Ectodermal cell (in vitro differentiated cells): Measurements from ENCODE around the gene SUN2.
A peak's percentile ranks its signal among the peaks of the same experiment; 100 is the strongest.

Experiments
- H3K27ac ChIP-seq: 2 replicates; pipeline ENCODE4 v1.7.0; 2013; ENCODE audit warnings: mild to moderate bottlenecking, low read depth, low read length; ENCODE audit not compliant: insufficient read depth, poor library complexity, severe bottlenecking
- H3K27me3 ChIP-seq: 2 replicates; pipeline ENCODE4 v1.7.0; 2013; ENCODE audit warnings: mild to moderate bottlenecking, low read length; ENCODE audit not compliant: insufficient read depth, control insufficient read depth, poor library complexity, severe bottlenecking
- H3K36me3 ChIP-seq: one replicate; pipeline ENCODE4 v1.7.0; 2013; ENCODE audit warnings: low read length; ENCODE audit not compliant: control insufficient read depth, insufficient read depth
- H3K4me1 ChIP-seq: one replicate; pipeline ENCODE4 v1.7.0; 2013; ENCODE audit warnings: low read length; ENCODE audit not compliant: control insufficient read depth, insufficient read depth
- H3K4me3 ChIP-seq: 2 replicates; pipeline ENCODE4 v1.7.0; 2013; ENCODE audit warnings: low read depth, low read length, control low read depth; ENCODE audit not compliant: insufficient read depth
- H3K9me3 ChIP-seq: 2 replicates; pipeline ENCODE4 v1.7.0; 2013; ENCODE audit warnings: mild to moderate bottlenecking, low read length, moderate library complexity; ENCODE audit not compliant: control insufficient read depth
- WGBS, 2 experiments: methylation state at CpG; one replicate each; pipeline ENCODE4 v1.1.7; 2013; ENCODE audit warnings: missing lambda C conversion rate in 2 of 2; 5-methylcytosine and 5-hydroxymethylcytosine counted together

Gene SUN2

GRCh38 chr22:38716271-38716670 is 39.5 kb downstream of the SUN2 start:
- Histone ChIP-seq H3K27ac (no peak overlapping the region), H3K36me3 (peaks cover 22% of the 10 kb centered on the region), H3K4me3 (no peak overlapping the region), H3K4me1 (peaks cover 21% of the 10 kb centered on the region), H3K27me3 (no peaks in the 10 kb centered on the region), H3K9me3 (no peaks in the 10 kb centered on the region)
- WGBS, 2 experiments, result 96% methylated on average over 10 of the region's 10 CpGs

- Histone ChIP-seq H3K27me3 (no peaks in the 10 kb centered on the region), H3K9me3 (no peaks in the 10 kb centered on the region), H3K27ac (no peak overlapping the region), H3K4me1 (peaks cover 21% of the 10 kb centered on the region), H3K36me3 (peaks cover 20% of the 10 kb centered on the region), H3K4me3 (no peak overlapping the region)
- WGBS, 2 experiments, result 96% methylated on average over 15 of the region's 15 CpGs
These were observed 39.9 kb downstream of the SUN2 start for GRCh38 chr22:38715852-38716251.

GRCh38 chr22:38715176-38715764 is 40.5 kb downstream of the SUN2 start:
- Histone ChIP-seq H3K9me3 (no peaks in the 10 kb centered on the region), H3K27ac (no peak overlapping the region), H3K27me3 (no peaks in the 10 kb centered on the region), H3K4me1 (peaks cover 21% of the 10 kb centered on the region), H3K4me3 (no peak overlapping the region), H3K36me3 (peaks cover 14% of the 10 kb centered on the region)
- 93 to 97% methylated on average over 9 of the region's 9 CpGs for WGBS, 2 experiments

- H3K36me3 ChIP-seq, result peaks cover 13% of the 10 kb centered on the region
- no peak overlapping the region for H3K27ac ChIP-seq
- no peaks in the 10 kb centered on the region for H3K27me3 ChIP-seq
- no peaks in the 10 kb centered on the region for H3K9me3 ChIP-seq
- H3K4me3 ChIP-seq, result no peak overlapping the region
- H3K4me1 ChIP-seq, result peaks cover 25% of the 10 kb centered on the region
- 87 to 89% methylated on average over 8 of the region's 8 CpGs for WGBS, 2 experiments
These were observed 41.9 kb downstream of the SUN2 start for GRCh38 chr22:38713921-38714320.

GRCh38 chr22:38712486-38713207 is 43.2 kb downstream of the SUN2 start:
- Histone ChIP-seq H3K27ac (peak overlapping the region; percentile 64), H3K4me3 (no peak overlapping the region), H3K36me3 (peaks cover 10% of the 10 kb centered on the region), H3K27me3 (no peaks in the 10 kb centered on the region), H3K4me1 (peaks cover 27% of the 10 kb centered on the region), H3K9me3 (no peaks in the 10 kb centered on the region)
- WGBS, 2 experiments, result 59% methylated on average over 11 of the region's 11 CpGs

- 92 to 94% methylated on average over 2 to 3 of the region's 3 CpGs for WGBS, 2 experiments
- Histone ChIP-seq H3K4me3 (no peak overlapping the region), H3K4me1 (peaks cover 38% of the 10 kb centered on the region), H3K36me3 (no peaks in the 10 kb centered on the region), H3K27ac (no peak overlapping the region), H3K9me3 (no peaks in the 10 kb centered on the region), H3K27me3 (no peaks in the 10 kb centered on the region)
These were observed 44.9 kb downstream of the SUN2 start for GRCh38 chr22:38710866-38711265.

GRCh38 chr22:38710351-38710750 is 45.4 kb downstream of the SUN2 start:
- H3K27me3 ChIP-seq, result no peaks in the 10 kb centered on the region
- peaks cover 38% of the 10 kb centered on the region for H3K4me1 ChIP-seq
- no peak overlapping the region for H3K27ac ChIP-seq
- WGBS, 2 experiments, result 97 to 99% methylated on average over 3 of the region's 3 CpGs
- H3K36me3 ChIP-seq, result no peaks in the 10 kb centered on the region
- no peaks in the 10 kb centered on the region for H3K9me3 ChIP-seq
- H3K4me3 ChIP-seq, result no peak overlapping the region

- Histone ChIP-seq H3K27me3 (no peaks in the 10 kb centered on the region), H3K9me3 (no peaks in the 10 kb centered on the region), H3K4me3 (no peak overlapping the region), H3K27ac (no peak overlapping the region), H3K36me3 (no peaks in the 10 kb centered on the region), H3K4me1 (peaks cover 38% of the 10 kb centered on the region)
- 92 to 93% methylated on average over 3 of the region's 3 CpGs for WGBS, 2 experiments
These were observed 46.5 kb downstream of the SUN2 start for GRCh38 chr22:38709306-38709705.

- H3K27me3 ChIP-seq, result no peaks in the 10 kb centered on the region
- H3K4me3 ChIP-seq, result no peak overlapping the region
- 93 to 94% methylated on average over 3 of the region's 3 CpGs for WGBS, 2 experiments
- H3K36me3 ChIP-seq, result no peaks in the 10 kb centered on the region
- no peaks in the 10 kb centered on the region for H3K9me3 ChIP-seq
- peaks cover 27% of the 10 kb centered on the region for H3K4me1 ChIP-seq
- no peak overlapping the region for H3K27ac ChIP-seq
These were observed 47.8 kb downstream of the SUN2 start for GRCh38 chr22:38707984-38708383.

- H3K9me3 ChIP-seq, result no peaks in the 10 kb centered on the region
- H3K27me3 ChIP-seq, result no peaks in the 10 kb centered on the region
- H3K27ac ChIP-seq, result no peak overlapping the region
- no peaks in the 10 kb centered on the region for H3K36me3 ChIP-seq
- WGBS, 2 experiments, result 79 to 81% methylated on average over 2 of the region's 2 CpGs
- H3K4me1 ChIP-seq, result peaks cover 21% of the 10 kb centered on the region
- H3K4me3 ChIP-seq, result peak overlapping the region; percentile 93
These were observed 48.5 kb downstream of the SUN2 start for GRCh38 chr22:38707346-38707745.
